GM23338 (cell line): ENCODE measurements around the gene TSHZ2. TPM values are rescaled to one million over a fixed set of nuclear protein-coding genes. Genes with fewer than 3 reads are reported as not detected.

Experiments used
- ATAC-seq: fragments of 200-7000 bp; cut with Tn5 transposase; 3 replicates; pipeline ENCODE4 v1.9.1; 2020
- DNase-seq: peaks from one replicate; pipeline ENCODE4 v3.0.0-alpha.2; 2015; ENCODE audit warnings: low spot score
- H2AFZ ChIP-seq: fragments of 200-600 bp; sonication (generic); 2 replicates; pipeline ENCODE4 v1.8.0; 2016; ENCODE audit warnings: antibody characterized with exemption, mild to moderate bottlenecking, moderate library complexity
- H3F3A ChIP-seq: fragments of 200-600 bp; sonication (generic); replicated peaks from 2 replicates; pipeline ENCODE4 v1.8.0; 2017; ENCODE audit warnings: antibody characterized with exemption, mixed run types, low read depth
- H3K27ac ChIP-seq: fragments of 200-600 bp; sonication (generic); 2 replicates; pipeline ENCODE4 v1.6.1; 2016; ENCODE audit warnings: low read depth
- H3K27me3 ChIP-seq: fragments of 200-600 bp; sonication (generic); 2 replicates; pipeline ENCODE4 v1.8.0; 2016; ENCODE audit warnings: mild to moderate bottlenecking, mixed run types, moderate library complexity; ENCODE audit not compliant: insufficient read depth
- H3K36me3 ChIP-seq: fragments of 200-600 bp; sonication (generic); 2 replicates; pipeline ENCODE4 v1.8.0; 2016; ENCODE audit warnings: mild to moderate bottlenecking; ENCODE audit not compliant: insufficient read depth
- H3K4me1 ChIP-seq: fragments of 200-600 bp; sonication (generic); 2 replicates; pipeline ENCODE4 v1.8.0; 2016; ENCODE audit warnings: mild to moderate bottlenecking, moderate library complexity; ENCODE audit not compliant: insufficient read depth
- H3K4me2 ChIP-seq: fragments of 200-600 bp; sonication (generic); 2 replicates; pipeline ENCODE4 v1.7.1; 2017; ENCODE audit warnings: mixed run types
- H3K4me3 ChIP-seq: fragments of 200-600 bp; sonication (generic); 2 replicates; pipeline ENCODE4 v1.6.1; 2016; ENCODE audit warnings: mixed run types
- H3K79me2 ChIP-seq: fragments of 200-600 bp; sonication (generic); replicated peaks from 2 replicates; pipeline ENCODE4 v1.8.0; 2017; ENCODE audit warnings: mild to moderate bottlenecking; ENCODE audit not compliant: insufficient read depth
- H3K9me2 ChIP-seq: fragments of 200-600 bp; sonication (generic); 2 replicates; pipeline ENCODE4 v1.8.0; 2017; ENCODE audit not compliant: insufficient read depth
- H4K20me1 ChIP-seq: fragments of 200-600 bp; sonication (generic); replicated peaks from 2 replicates; pipeline ENCODE4 v1.8.0; 2017; ENCODE audit warnings: mild to moderate bottlenecking; ENCODE audit not compliant: insufficient read depth
- H3K27ac Mint-ChIP-seq: 2 replicates; pipeline ENCODE4 v1.8.0; 2020; ENCODE audit warnings: inconsistent platforms, mild to moderate bottlenecking, moderate library complexity, mixed read lengths
- H3K27me3 Mint-ChIP-seq: 3 replicates; pipeline ENCODE4 v1.8.0; 2022; ENCODE audit warnings: low read depth, mild to moderate bottlenecking, moderate library complexity, mixed read lengths, inconsistent platforms; ENCODE audit not compliant: insufficient read depth, poor library complexity
- H3K36me3 Mint-ChIP-seq: 3 replicates; pipeline ENCODE4 v1.8.0; 2021; ENCODE audit warnings: low read depth, mild to moderate bottlenecking, inconsistent platforms, moderate library complexity, mixed read lengths
- H3K4me1 Mint-ChIP-seq: 3 replicates; pipeline ENCODE4 v1.8.0; 2020; ENCODE audit warnings: mild to moderate bottlenecking, inconsistent platforms, mixed read lengths
- H3K4me3 Mint-ChIP-seq: 3 replicates; pipeline ENCODE4 v1.8.0; 2021; ENCODE audit warnings: moderate library complexity, mild to moderate bottlenecking, inconsistent platforms, mixed read lengths
- H3K9me3 Mint-ChIP-seq: 3 replicates; pipeline ENCODE4 v1.8.0; 2020; ENCODE audit warnings: moderate library complexity, mild to moderate bottlenecking, inconsistent platforms, mixed read lengths
- CREB1 ChIP-seq: fragments of 250-450 bp; sonication (Bioruptor Pico); IDR thresholded peaks from 2 replicates; pipeline ENCODE4 v1.5.0; 2020; ENCODE audit warnings: low read depth, mild to moderate bottlenecking, moderate library complexity
- CTCF ChIP-seq, 2 experiments: fragments of 200-600 bp in 1 of 2; sonication (generic) in 1 of 2; conservative IDR thresholded peaks; 2 replicates each; pipeline versions ENCODE4 v1.5.1 to v1.6.1; 2016 to 2017; ENCODE audit warnings: antibody characterized with exemption in 2 of 2, low read depth in 2 of 2, mild to moderate bottlenecking in 2 of 2, moderate library complexity in 1 of 2
- ETS1 ChIP-seq: IDR thresholded peaks from 2 replicates; pipeline ENCODE4 v1.6.1; 2016; ENCODE audit warnings: antibody characterized with exemption
- EZH2 ChIP-seq: fragments of 200-600 bp; sonication (generic); IDR thresholded peaks from one replicate; pipeline ENCODE4 v1.8.0; 2017; ENCODE audit warnings: antibody characterized with exemption, mild to moderate bottlenecking, low read depth; ENCODE audit not compliant: unreplicated experiment
- EZH2phosphoT487 ChIP-seq: fragments of 200-600 bp; sonication (generic); IDR thresholded peaks from one replicate; pipeline ENCODE4 v1.8.1; 2018; ENCODE audit warnings: antibody characterized with exemption; ENCODE audit not compliant: unreplicated experiment
- JUNB ChIP-seq: IDR thresholded peaks from one replicate; pipeline ENCODE4 v1.6.1; 2016; ENCODE audit warnings: antibody characterized with exemption; ENCODE audit not compliant: unreplicated experiment
- NANOG ChIP-seq: IDR thresholded peaks from 2 replicates; pipeline ENCODE4 v1.6.1; 2016; ENCODE audit warnings: antibody characterized with exemption, borderline replicate concordance
- POLR2AphosphoS5 ChIP-seq: IDR thresholded peaks from 2 replicates; pipeline ENCODE4 v1.6.1; 2016; ENCODE audit warnings: antibody characterized with exemption, low read depth
- REST ChIP-seq: IDR thresholded peaks from one replicate; pipeline ENCODE4 v1.6.1; 2018; ENCODE audit warnings: antibody characterized with exemption; ENCODE audit not compliant: unreplicated experiment
- STAT1 ChIP-seq: IDR thresholded peaks from one replicate; pipeline ENCODE4 v1.6.1; 2016; ENCODE audit warnings: antibody characterized with exemption; ENCODE audit not compliant: unreplicated experiment
- ZNF114 ChIP-seq: fragments of 250-450 bp; sonication (Bioruptor Pico); IDR thresholded peaks from 2 replicates; pipeline ENCODE4 v1.5.0; 2020; ENCODE audit warnings: mild to moderate bottlenecking, moderate library complexity
- ZNF331 ChIP-seq: fragments of 250-450 bp; sonication (Bioruptor Pico); IDR thresholded peaks from 2 replicates; pipeline ENCODE4 v1.5.0; 2020; ENCODE audit warnings: low read depth, mild to moderate bottlenecking, moderate library complexity
- polyA plus RNA-seq: library from polyadenylated mRNA; unstranded; fragments of >200 nt; fragmentation: Nextera tagmentation; extraction: Ambion mirVana; gene quantifications from 2 replicates; pipeline ENCODE4 v1.2.1, GENCODE V29; 2016
- total RNA-seq: library from RNA; depleted of rRNA; stranded (reverse); fragments of >200 nt; shearing (Covaris generic); gene quantifications from 2 replicates; pipeline ENCODE4 v1.2.3, GENCODE V29; 2014

Gene TSHZ2
- total and polyA plus RNA-seq, 2 experiments from 2014 or later = 0.49 to 1.3 TPM

- no peak for TF ChIP-seq CTCF (conservative IDR thresholded peaks at IDR 0.05; ENCODE audit: low read depth in 2 of 2)
- no peak for TF ChIP-seq STAT1
- no peak for TF ChIP-seq EZH2phosphoT487
- TF ChIP-seq ZNF114 (CRISPR knock-in tag) = no peak
- no peak for TF ChIP-seq POLR2AphosphoS5
- TF ChIP-seq REST = no peak
Measured at GRCh38 chr20:53016071-53016470, 43.9 kb downstream of the TSHZ2 start (continued).

- Histone ChIP-seq H3K4me1 (0 out of 2 replicates have a peak, but pooled peaks cover 11% of the 10 kb centered on the region), H3K9me2 (peaks cover 11% of the 10 kb centered on the region), H3F3A (no peaks in the 10 kb centered on the region), H3K79me2 (no peaks in the 10 kb centered on the region), H3K36me3 (no peaks in the 10 kb centered on the region), H2AFZ (no peak overlapping the region), H3K4me3 (no peak overlapping the region), H3K27ac (no peak overlapping the region), H3K4me2 (no peak overlapping the region), H3K27me3 (no peaks in the 10 kb centered on the region), H4K20me1 (no peaks in the 10 kb centered on the region)
- H3K9me3 Mint-ChIP-seq = peaks cover 9% of the 10 kb centered on the region; the same call in 2 of the 3 replicates
- ATAC-seq (no peak), DNase-seq (no peak)
- H3K4me3 Mint-ChIP-seq = no peak overlapping the region
- no peaks in the 10 kb centered on the region for H3K4me1 Mint-ChIP-seq
- H3K27ac Mint-ChIP-seq = no peak overlapping the region
- peaks cover 2% of the 10 kb centered on the region for H3K27me3 Mint-ChIP-seq
- peaks cover 3% of the 10 kb centered on the region; the same call in 2 of the 3 replicates for H3K36me3 Mint-ChIP-seq
- TF ChIP-seq ZNF331 (CRISPR knock-in tag) (no peak), CTCF (conservative IDR thresholded peaks at IDR 0.05; ENCODE audit: low read depth in 2 of 2) (no peak), ZNF114 (CRISPR knock-in tag) (no peak), POLR2AphosphoS5 (no peak), CREB1 (CRISPR knock-in tag) (no peak), NANOG (no peak), JUNB (no peak), ETS1 (no peak), EZH2phosphoT487 (no peak), REST (no peak), STAT1 (no peak), EZH2 (no peak)
Measured at GRCh38 chr20:53016534-53017042, 44.4 kb downstream of the TSHZ2 start.
